Mucosa of stomach (tissue), 1 donor: ENCODE data around the gene GRM8.
A peak's percentile ranks its signal among the peaks of the same experiment; 100 is the strongest.

Source experiments
- H3K27me3 ChIP-seq: one replicate; pipeline ENCODE4 v1.7.0; 2013; ENCODE audit warnings: mild to moderate bottlenecking, low read length; ENCODE audit not compliant: control insufficient read depth, insufficient read depth
- H3K36me3 ChIP-seq: one replicate; pipeline ENCODE4 v1.7.0; 2013; ENCODE audit warnings: low read length; ENCODE audit not compliant: control insufficient read depth, insufficient read depth
- H3K4me1 ChIP-seq: one replicate; pipeline ENCODE4 v1.7.0; 2013; ENCODE audit warnings: mild to moderate bottlenecking, low read length; ENCODE audit not compliant: control insufficient read depth, insufficient read depth
- H3K4me3 ChIP-seq: one replicate; pipeline ENCODE4 v1.7.0; 2013; ENCODE audit warnings: low read length
- H3K9ac ChIP-seq: one replicate; pipeline ENCODE4 v1.7.0; 2013; ENCODE audit warnings: mild to moderate bottlenecking, low read length, moderate library complexity
- H3K9me3 ChIP-seq: one replicate; pipeline ENCODE4 v1.7.0; 2013; ENCODE audit warnings: mild to moderate bottlenecking, low read length, moderate library complexity; ENCODE audit not compliant: control insufficient read depth
- donor health status: Pancreatic carcinoma.

The GRM8 gene

DNA sequence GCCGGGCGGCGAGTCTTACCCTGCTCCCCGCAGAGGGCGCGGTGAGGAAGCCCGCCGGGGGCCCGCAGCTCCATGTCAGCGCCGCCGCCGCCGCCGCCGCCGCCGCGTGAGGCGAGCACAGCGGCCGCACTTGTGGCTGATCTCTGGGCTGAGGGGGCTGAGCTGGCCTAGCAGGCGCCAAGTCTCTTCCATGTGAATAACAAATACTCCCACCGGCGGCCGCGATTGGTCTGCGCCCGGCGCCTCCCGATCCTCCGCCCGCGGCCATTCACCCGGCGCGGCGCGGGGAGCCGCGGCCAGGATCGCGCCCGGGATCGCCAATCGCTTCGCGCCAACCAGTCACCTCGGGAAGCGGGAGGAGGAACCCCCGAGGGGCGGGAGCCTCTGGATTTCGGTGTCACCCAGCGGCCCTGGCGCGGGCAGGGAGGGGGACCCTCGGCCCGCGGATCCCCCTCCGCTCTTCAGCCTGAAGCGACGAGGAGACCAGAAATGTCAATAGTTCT, at the start of gene GRM8:
TSS of gene GRM8 (minus strand) at position 164 of the 503 bp plus-strand sequence.
- Histone ChIP-seq H3K27me3 (peaks cover 66% of the 10 kb centered on the region), H3K9me3 (no peaks in the 10 kb centered on the region), H3K4me1 (peaks cover 17% of the 10 kb centered on the region), H3K4me3 (peak within 1 kb of the TSS; percentile 60), H3K36me3 (no peaks in the 10 kb centered on the region), H3K9ac (no peak within 1 kb of the TSS)

DNA sequence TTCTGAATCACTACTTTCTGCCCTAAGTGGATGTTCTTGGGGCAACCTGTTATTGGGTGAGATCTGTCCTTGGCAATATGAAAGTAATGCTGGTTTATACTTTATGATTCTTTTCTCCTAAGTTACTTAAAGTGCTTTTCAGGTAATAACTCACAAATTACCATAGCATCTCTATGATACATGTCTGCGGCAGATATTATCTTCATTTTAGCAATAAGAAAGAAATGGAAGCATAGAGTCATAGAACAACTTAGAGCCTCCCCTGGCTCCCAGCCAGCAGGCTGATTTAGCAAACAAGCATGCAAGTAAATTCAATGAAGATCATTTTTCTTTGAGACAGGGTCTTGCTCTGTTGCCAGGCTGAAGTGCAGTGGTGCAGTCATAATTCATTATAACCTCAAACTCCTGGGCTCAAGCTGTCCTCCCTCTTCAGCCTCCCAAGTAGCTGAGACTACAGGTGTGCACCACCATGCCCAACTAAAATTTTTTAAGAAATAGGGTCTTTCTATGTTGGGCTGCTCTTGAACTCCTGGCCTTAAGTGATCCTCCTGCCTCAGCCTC, 38.1 kb upstream of the GRM8 start:
- no peaks in the 10 kb centered on the region for H3K9me3 ChIP-seq
- H3K4me1 ChIP-seq = no peaks in the 10 kb centered on the region

DNA sequence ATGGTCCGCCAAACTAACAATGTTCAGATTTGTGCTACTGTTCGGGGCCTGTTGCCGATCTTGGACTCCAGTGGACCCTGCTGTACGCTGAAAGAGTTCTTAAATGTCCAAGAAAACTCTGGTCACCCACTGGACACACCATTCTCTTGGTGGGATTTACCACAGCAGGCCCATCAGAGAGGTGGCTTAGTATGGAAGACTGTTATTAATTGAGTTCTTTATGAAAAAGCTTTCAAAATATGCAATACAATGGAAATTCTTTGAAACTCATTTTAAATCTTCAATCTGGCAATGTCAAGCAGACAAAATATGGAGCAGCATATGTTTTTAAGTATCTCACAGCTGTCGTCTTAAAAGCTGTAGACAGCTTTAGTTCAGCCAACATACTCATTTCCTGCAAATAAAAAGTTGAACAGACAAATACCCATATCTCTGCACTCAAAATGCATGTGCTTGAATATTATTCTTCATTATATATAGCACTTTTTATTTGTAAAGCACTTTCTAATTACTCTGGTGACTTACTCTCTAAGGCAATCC, 37.4 kb upstream of the GRM8 start:
- Histone ChIP-seq H3K4me1 (no peaks in the 10 kb centered on the region), H3K4me3 (no peak overlapping the region), H3K9ac (no peak overlapping the region), H3K9me3 (no peaks in the 10 kb centered on the region), H3K36me3 (no peaks in the 10 kb centered on the region), H3K27me3 (no peaks in the 10 kb centered on the region)

More for the DNA sequence above, 38.1 kb upstream of the GRM8 start:
- no peak overlapping the region for H3K9ac ChIP-seq
- H3K27me3 ChIP-seq = no peaks in the 10 kb centered on the region
- no peaks in the 10 kb centered on the region for H3K36me3 ChIP-seq
- H3K4me3 ChIP-seq = no peak overlapping the region

DNA sequence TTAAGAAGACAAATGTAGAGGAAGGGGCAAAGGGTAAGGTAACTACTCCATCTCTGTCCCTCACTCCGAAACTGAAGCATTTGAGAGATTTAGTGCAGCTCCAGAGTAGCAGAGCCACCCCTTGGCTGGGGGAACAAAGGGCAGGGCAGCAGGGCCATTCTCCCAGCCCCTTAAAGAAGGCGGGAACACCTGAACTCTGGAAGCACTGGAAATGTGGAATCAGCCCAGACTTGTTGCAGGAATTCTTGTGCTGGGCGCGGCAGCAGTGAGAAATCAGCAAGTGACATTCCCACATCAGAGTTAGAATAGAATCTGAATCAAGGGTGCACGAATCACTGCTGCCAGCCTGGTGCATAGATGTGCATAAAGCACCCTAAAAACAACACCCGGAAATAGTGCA, 34.4 kb upstream of the GRM8 start:
- no peaks in the 10 kb centered on the region for H3K9me3 ChIP-seq
- H3K36me3 ChIP-seq = no peaks in the 10 kb centered on the region

DNA sequence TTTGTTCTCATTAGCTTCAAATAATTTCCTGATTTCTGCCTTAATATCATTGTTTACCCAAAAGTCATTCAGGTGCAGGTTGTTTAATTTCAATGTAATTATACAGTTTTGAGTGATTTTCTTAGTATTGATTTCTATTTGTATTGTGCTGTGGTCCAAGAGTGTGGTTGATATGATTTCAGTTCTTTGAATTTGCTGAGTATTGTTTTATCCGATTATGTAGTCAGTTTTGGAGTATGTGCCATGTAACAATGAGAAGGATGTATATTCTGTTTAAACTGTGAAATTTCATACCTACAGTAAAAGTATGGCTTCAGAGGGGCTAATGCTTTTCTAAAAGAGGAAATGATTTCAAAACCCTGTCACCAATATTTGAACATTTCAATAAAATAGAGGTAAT, 17.4 kb upstream of the GRM8 start:
- H3K4me3 ChIP-seq = no peak overlapping the region
- no peaks in the 10 kb centered on the region for H3K9me3 ChIP-seq
- no peak overlapping the region for H3K9ac ChIP-seq
- H3K4me1 ChIP-seq = no peaks in the 10 kb centered on the region
- H3K27me3 ChIP-seq = no peaks in the 10 kb centered on the region
- no peaks in the 10 kb centered on the region for H3K36me3 ChIP-seq

More for the DNA sequence above, 34.4 kb upstream of the GRM8 start:
- H3K4me1 ChIP-seq = no peaks in the 10 kb centered on the region
- H3K27me3 ChIP-seq = no peaks in the 10 kb centered on the region
- H3K9ac ChIP-seq = no peak overlapping the region
- H3K4me3 ChIP-seq = no peak overlapping the region

DNA sequence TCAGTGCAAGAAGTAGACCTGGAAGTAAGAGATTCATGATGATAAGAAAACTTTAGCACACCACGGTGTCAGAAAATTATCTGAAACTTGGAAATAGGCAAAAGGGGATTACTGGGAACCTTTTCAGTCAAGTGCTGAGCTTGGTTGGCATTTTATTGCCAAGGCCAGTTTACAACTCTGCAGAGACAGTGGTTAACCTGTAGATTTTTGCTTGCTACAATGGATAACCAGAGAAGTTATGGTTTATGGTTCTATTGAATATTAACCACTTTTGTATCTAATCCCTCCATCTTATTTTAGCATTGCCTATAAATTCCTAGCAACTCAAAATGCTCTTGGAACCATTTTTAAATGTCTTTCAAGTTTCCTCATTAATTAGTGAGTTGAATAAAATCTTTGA, 13.3 kb upstream of the GRM8 start:
- Histone ChIP-seq H3K27me3 (no peaks in the 10 kb centered on the region), H3K4me1 (peaks cover 7% of the 10 kb centered on the region), H3K4me3 (no peak overlapping the region), H3K36me3 (no peaks in the 10 kb centered on the region), H3K9me3 (no peaks in the 10 kb centered on the region), H3K9ac (no peak overlapping the region)

DNA sequence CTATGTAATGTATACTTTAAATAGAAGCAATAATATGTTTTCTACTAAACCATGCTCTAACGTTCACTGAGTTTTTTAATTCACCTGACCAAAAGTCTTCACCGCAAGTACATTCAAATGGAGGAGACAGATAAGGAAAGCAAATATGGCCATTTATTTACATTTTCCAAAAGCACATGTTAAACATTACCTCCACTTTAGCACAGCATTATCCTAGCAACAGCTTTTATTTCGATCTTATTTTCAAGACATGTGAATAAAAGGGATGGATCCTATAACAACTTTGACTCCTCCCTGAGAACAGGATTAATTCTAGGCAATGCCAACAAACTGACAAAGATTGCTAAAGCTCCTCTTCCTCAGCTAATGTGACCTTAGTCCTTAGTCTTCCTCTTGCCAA, 11.5 kb upstream of the GRM8 start:
- Histone ChIP-seq H3K4me1 (peaks cover 7% of the 10 kb centered on the region), H3K27me3 (no peaks in the 10 kb centered on the region), H3K9me3 (no peaks in the 10 kb centered on the region), H3K36me3 (no peaks in the 10 kb centered on the region), H3K4me3 (no peak overlapping the region), H3K9ac (no peak overlapping the region)

DNA sequence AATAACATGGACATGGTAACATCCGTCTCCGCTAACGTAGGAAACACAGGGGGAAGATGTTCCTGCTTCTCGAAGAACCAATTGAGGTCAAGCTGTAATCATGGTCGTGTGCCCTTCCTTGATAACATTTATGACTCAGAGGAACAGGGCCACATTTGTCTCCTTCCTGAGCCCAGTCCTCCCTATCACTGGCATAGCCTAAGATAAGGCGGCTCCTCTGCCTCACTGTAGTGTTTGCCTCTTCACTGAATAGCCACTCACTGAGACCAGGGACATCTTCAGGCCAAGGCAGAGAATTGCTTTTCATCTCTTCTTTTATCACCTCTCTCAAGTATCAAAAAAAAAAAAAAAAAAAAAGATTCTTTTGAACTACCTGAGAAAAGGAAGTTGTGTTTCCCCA, 5.4 kb upstream of the GRM8 start:
- no peaks in the 10 kb centered on the region for H3K36me3 ChIP-seq
- no peak overlapping the region for H3K9ac ChIP-seq
- H3K4me3 ChIP-seq = no peak overlapping the region
- no peaks in the 10 kb centered on the region for H3K9me3 ChIP-seq
- H3K27me3 ChIP-seq = peaks cover 23% of the 10 kb centered on the region
- H3K4me1 ChIP-seq = no peaks in the 10 kb centered on the region

DNA sequence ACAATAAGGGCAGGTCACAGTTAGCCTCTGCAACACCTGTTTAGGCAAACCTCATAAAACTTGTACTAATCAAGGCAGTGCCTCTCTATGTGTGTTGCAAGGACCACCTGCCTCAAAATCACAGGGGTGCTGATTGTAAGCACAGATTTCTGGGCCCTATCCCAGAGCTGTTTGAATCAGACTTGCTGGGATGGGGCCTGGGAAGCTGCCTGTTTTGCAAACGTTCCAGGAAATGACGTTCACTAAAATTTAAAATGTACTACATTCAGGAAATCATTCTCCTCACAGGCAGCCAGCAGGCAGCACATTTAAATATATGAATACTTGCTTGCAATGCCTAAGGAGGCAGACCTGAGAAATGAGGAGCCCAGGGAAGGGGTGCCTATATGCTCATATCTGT, 4.3 kb upstream of the GRM8 start:
- H3K4me1 ChIP-seq = peaks cover 5% of the 10 kb centered on the region

DNA sequence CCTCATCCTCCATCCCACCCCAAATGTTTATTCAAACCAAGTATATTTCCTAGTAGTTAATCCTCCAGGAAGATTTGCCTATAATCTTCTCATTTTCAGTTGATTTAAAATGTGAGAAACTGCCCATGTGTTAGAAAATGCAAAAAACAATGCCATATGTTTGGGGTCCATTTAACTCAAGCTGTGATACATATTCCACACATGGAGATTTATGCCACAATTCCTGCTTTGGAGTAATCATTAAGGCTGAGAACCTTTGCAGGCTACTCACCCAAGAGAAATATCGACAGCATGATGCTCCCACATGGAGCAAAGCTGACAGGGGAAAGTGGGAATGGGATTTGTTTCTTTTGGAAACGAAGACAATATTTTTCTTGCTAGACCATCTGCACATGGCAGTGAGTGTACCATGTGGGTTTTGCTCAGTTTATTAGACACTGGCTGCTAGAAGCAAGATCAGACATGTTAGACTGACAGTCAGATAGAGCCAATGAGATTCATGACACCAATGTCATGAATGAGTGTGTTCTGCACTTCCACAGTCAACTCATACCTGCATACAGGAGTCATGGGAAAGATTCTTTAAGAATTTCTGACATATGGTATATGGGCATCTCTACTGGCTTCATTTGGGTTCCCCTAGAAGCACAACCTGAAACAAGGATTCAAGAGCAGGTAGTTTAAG, 3.4 kb upstream of the GRM8 start:
- Histone ChIP-seq H3K4me3 (no peak overlapping the region), H3K4me1 (peaks cover 14% of the 10 kb centered on the region), H3K27me3 (peaks cover 43% of the 10 kb centered on the region), H3K9me3 (no peaks in the 10 kb centered on the region), H3K36me3 (no peaks in the 10 kb centered on the region), H3K9ac (no peak overlapping the region)

More for the DNA sequence above, 4.3 kb upstream of the GRM8 start:
- H3K9me3 ChIP-seq = no peaks in the 10 kb centered on the region
- H3K4me3 ChIP-seq = no peak overlapping the region
- H3K36me3 ChIP-seq = no peaks in the 10 kb centered on the region
- H3K27me3 ChIP-seq = peaks cover 34% of the 10 kb centered on the region
- H3K9ac ChIP-seq = no peak overlapping the region

DNA sequence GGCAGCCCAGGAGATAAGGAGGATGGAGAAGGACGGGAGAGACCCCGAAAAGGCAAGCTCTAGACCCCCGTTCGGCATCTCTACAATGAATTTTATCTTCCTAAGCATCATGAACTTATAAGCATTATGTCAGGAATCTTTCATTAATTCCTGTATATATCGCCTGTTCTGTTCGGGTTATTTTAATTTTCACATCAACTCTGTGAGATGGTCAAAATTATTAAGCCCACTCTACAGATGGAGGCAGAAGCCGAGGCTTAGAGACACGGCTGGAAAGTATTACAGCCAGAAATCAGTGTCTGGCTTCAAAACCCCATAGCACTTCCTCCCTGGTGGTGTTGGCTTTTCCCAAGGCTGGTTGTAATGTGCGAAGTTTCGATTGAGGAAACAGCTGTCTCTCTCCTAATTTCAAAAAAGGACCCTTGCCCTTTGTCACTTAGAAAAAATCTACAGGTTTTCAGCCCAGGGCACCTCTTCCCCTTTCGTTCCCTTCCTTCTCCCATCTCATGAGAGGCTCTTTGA, 1.5 kb upstream of the GRM8 start:
- H3K9ac ChIP-seq = no peak overlapping the region
- H3K4me1 ChIP-seq = peaks cover 17% of the 10 kb centered on the region
- H3K36me3 ChIP-seq = no peaks in the 10 kb centered on the region
- H3K27me3 ChIP-seq = peaks cover 62% of the 10 kb centered on the region
- H3K4me3 ChIP-seq = no peak overlapping the region
- H3K9me3 ChIP-seq = no peaks in the 10 kb centered on the region
